Gastrocnemius medialis (tissue), 4 donors: ENCODE data around the gene TRAF5.

Experiments used
- POLR2A ChIP-seq, 2 donors: fragments of 450-650 bp; IDR thresholded peaks; one replicate each; pipeline ENCODE4 v1.6.1; 2017; ENCODE audit warnings: antibody characterized with exemption in 2 of 2, mild to moderate bottlenecking in 2 of 2, moderate library complexity in 2 of 2
- TF ChIP-seq, protein P1 (sequence below), 5 experiments: fragments of 450-650 bp in 3 of 5; fragments of 200-600 bp in 2 of 5; sonication (generic) in 2 of 5; IDR thresholded peaks in 4 of 5; conservative IDR thresholded peaks in 1 of 5; 1 replicate in 4 of 5; 2 replicates in 1 of 5; pipeline ENCODE4 v1.5.1; 2016 to 2019; ENCODE audit warnings: antibody characterized with exemption in 5 of 5, mild to moderate bottlenecking in 3 of 5, moderate library complexity in 3 of 5

DNA sequence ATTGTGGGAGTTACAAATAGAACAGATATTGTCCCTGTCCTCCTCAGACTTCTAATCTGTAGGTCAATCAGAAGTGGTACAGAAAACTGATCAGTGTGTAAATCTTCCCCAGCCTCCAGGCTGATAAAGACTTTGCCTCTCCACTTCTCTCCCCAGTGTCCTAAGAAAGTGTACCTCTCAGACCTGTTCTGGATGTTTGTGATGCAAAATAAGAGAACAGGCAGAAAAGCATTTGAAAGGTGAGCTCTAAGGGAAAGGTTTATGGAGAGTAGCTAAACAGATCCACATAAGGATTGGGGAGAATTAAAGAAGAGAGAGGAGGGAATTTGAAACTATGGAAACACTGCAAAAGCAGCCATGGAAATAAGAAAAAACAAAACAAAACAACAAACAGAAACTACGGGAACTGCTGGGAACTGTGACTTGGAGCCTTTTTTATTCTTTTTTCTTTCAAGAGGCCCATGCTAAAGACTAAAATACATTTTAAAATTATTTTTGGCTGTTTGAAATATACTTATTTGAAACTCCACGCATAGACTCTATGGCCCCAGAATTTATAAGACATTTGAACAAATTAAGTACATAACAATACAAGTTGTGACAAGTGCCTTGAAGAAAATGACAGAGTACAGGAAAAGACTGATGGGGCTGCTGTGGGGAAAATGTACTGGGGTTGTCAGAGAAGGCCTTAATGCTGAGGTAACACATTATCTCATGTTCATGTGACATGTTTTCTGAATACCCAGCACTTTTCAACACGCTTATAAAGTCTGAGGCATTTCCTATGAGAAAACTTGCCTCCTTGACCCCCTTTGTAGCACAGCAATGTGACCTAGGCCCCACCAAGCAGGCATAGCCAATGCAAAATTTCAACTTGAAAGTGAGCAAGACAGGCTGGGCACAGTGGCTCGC lies 51.2 kb downstream of the TRAF5 start:
- TF ChIP-seq, protein P1, sequence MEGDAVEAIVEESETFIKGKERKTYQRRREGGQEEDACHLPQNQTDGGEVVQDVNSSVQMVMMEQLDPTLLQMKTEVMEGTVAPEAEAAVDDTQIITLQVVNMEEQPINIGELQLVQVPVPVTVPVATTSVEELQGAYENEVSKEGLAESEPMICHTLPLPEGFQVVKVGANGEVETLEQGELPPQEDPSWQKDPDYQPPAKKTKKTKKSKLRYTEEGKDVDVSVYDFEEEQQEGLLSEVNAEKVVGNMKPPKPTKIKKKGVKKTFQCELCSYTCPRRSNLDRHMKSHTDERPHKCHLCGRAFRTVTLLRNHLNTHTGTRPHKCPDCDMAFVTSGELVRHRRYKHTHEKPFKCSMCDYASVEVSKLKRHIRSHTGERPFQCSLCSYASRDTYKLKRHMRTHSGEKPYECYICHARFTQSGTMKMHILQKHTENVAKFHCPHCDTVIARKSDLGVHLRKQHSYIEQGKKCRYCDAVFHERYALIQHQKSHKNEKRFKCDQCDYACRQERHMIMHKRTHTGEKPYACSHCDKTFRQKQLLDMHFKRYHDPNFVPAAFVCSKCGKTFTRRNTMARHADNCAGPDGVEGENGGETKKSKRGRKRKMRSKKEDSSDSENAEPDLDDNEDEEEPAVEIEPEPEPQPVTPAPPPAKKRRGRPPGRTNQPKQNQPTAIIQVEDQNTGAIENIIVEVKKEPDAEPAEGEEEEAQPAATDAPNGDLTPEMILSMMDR (IDR thresholded peaks at IDR 0.05 in 4 of 5, conservative IDR thresholded peaks at IDR 0.05 in 1 of 5): no peak
- no peak for TF ChIP-seq POLR2A (IDR thresholded peaks at IDR 0.05)
